ENCODE data around the gene SH3BP5L.

Gene SH3BP5L

DNA sequence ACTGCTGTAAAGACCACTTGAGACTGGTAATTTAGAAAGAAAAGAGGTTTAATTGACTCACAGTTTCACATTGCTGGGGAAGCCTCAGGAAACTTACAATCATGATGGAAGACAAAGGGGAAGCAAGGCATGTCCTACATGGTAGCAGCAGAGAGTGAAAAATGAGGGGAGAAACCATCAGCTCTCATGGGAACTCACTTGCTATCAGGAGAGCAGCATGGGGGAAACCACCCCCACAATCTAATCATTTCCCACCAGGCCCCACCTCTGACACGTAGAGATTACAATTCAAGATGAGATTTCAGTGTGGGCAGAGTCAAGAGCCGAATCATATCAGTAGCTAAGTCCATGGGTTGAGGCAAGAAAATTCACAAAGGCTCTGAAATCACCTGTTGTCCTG lies 46.4 kb downstream of the SH3BP5L start:
- DNase-seq (ENCODE audit: low read depth in 2 of 2): no peak

GRCh38 chr1:248778906-248779305 lies 46.8 kb downstream of the SH3BP5L start:
- DNase-seq (ENCODE audit: low read depth in 2 of 2): no peak

DNA sequence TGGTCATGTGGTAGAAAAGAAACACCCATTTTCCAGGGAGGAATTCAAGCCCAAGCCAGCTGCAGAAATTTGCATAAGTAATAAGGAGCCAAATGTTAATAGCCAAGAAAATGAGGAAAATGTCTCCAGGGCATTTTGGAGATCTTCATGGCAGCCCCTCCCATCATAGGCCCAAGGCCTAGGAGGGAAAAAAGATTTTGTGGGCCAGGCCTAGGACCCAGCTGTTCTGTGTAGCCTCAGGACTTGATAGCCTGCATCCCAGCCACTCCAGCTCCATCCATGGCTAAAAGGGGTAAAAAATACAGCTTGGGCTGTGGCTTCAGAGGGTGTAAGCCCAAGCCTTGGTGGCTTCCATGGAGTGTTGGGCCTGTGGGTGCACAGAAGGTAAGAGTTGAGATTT lies 48.7 kb downstream of the SH3BP5L start:
- DNase-seq (ENCODE audit: low read depth in 2 of 2): no peak

- no peak for DNase-seq (ENCODE audit: low read depth in 2 of 2)
These were observed 50.3 kb downstream of the SH3BP5L start for GRCh38 chr1:248775441-248775840.
